Large intestine (tissue), 12 donors: ENCODE measurements around the gene LRATD1. TPM values are rescaled to one million over a fixed set of nuclear protein-coding genes. Genes with fewer than 3 reads are reported as not detected.

Source experiments
- DNase-seq, 2 donors: peaks; one replicate each; pipeline versions ENCODE4 v3.0.0 to v3.0.0-alpha.2; 2013
- H3K27ac ChIP-seq: one replicate; pipeline ENCODE4 v1.5.1; 2013; ENCODE audit warnings: low read length
- H3K27me3 ChIP-seq: 2 replicates; pipeline ENCODE4 v1.6.1; 2013; ENCODE audit warnings: low read length; ENCODE audit not compliant: control insufficient read depth, insufficient read depth
- H3K36me3 ChIP-seq: 2 replicates; pipeline ENCODE4 v1.6.1; 2013; ENCODE audit warnings: low read length; ENCODE audit not compliant: control insufficient read depth, insufficient read depth
- H3K4me1 ChIP-seq: one replicate; pipeline ENCODE4 v1.6.1; 2013; ENCODE audit warnings: low read length; ENCODE audit not compliant: control insufficient read depth, insufficient read depth
- H3K4me3 ChIP-seq: one replicate; pipeline ENCODE4 v1.5.1; 2013; ENCODE audit warnings: low read length
- H3K9me3 ChIP-seq: one replicate; pipeline ENCODE4 v1.6.1; 2013; ENCODE audit warnings: mild to moderate bottlenecking, low read depth, low read length, moderate library complexity; ENCODE audit not compliant: control insufficient read depth
- WGBS: methylation state at CpG from one replicate; pipeline ENCODE4 v1.1.5; 2013; ENCODE audit warnings: low lambda C conversion rate; ENCODE audit not compliant: insufficient coverage; 5-methylcytosine and 5-hydroxymethylcytosine counted together
- long read RNA-seq, 11 donors: transcript quantifications; one replicate each; lab custom pipeline, GENCODE V29; 2026
- polyA plus RNA-seq: library from polyadenylated mRNA; unstranded; fragments of 120-200 nt; gene quantifications from one replicate; pipeline ENCODE4 v1.2.1, GENCODE V29; 2013

LRATD1 gene, protein sequence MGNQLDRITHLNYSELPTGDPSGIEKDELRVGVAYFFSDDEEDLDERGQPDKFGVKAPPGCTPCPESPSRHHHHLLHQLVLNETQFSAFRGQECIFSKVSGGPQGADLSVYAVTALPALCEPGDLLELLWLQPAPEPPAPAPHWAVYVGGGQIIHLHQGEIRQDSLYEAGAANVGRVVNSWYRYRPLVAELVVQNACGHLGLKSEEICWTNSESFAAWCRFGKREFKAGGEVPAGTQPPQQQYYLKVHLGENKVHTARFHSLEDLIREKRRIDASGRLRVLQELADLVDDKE
- 67.3 TPM for polyA plus RNA-seq
- long read RNA-seq, donor 1, full-length matches to known transcripts, result 15 of 32 reads
- long read RNA-seq, donor 1, partial matches to known transcripts, result 17 of 32 reads
- long read RNA-seq, donor 1, other reads (novel, unspliced or antisense), result 0 of 32 reads
- long read RNA-seq, donor 2, full-length matches to known transcripts, result 18 of 18 reads
- long read RNA-seq, donor 2, partial matches to known transcripts, result 0 of 18 reads
- long read RNA-seq, donor 2, other reads (novel, unspliced or antisense), result 0 of 18 reads
- long read RNA-seq, donor 3, result 0 reads
- long read RNA-seq, donor 4, full-length matches to known transcripts, result 2 of 2 reads
- long read RNA-seq, donor 4, partial matches to known transcripts, result 0 of 2 reads
- long read RNA-seq, donor 4, other reads (novel, unspliced or antisense), result 0 of 2 reads
- long read RNA-seq, donor 5, full-length matches to known transcripts, result 14 of 14 reads
- long read RNA-seq, donor 5, partial matches to known transcripts, result 0 of 14 reads
- long read RNA-seq, donor 5, other reads (novel, unspliced or antisense), result 0 of 14 reads
- long read RNA-seq, donor 6, full-length matches to known transcripts, result 15 of 122 reads
- long read RNA-seq, donor 6, partial matches to known transcripts, result 107 of 122 reads
- long read RNA-seq, donor 6, other reads (novel, unspliced or antisense), result 0 of 122 reads
- long read RNA-seq, donor 7, full-length matches to known transcripts, result 7 of 7 reads
- long read RNA-seq, donor 7, partial matches to known transcripts, result 0 of 7 reads
- long read RNA-seq, donor 7, other reads (novel, unspliced or antisense), result 0 of 7 reads
- long read RNA-seq, donor 8, full-length matches to known transcripts, result 13 of 13 reads
- long read RNA-seq, donor 8, partial matches to known transcripts, result 0 of 13 reads
- long read RNA-seq, donor 8, other reads (novel, unspliced or antisense), result 0 of 13 reads
- long read RNA-seq, donor 9, full-length matches to known transcripts, result 8 of 8 reads
- long read RNA-seq, donor 9, partial matches to known transcripts, result 0 of 8 reads
- long read RNA-seq, donor 9, other reads (novel, unspliced or antisense), result 0 of 8 reads
- long read RNA-seq, donor 10, full-length matches to known transcripts, result 10 of 16 reads
- long read RNA-seq, donor 10, partial matches to known transcripts, result 6 of 16 reads
- long read RNA-seq, donor 10, other reads (novel, unspliced or antisense), result 0 of 16 reads
- long read RNA-seq, donor 11, full-length matches to known transcripts, result 10 of 10 reads
- long read RNA-seq, donor 11, partial matches to known transcripts, result 0 of 10 reads
- long read RNA-seq, donor 11, other reads (novel, unspliced or antisense), result 0 of 10 reads

DNA sequence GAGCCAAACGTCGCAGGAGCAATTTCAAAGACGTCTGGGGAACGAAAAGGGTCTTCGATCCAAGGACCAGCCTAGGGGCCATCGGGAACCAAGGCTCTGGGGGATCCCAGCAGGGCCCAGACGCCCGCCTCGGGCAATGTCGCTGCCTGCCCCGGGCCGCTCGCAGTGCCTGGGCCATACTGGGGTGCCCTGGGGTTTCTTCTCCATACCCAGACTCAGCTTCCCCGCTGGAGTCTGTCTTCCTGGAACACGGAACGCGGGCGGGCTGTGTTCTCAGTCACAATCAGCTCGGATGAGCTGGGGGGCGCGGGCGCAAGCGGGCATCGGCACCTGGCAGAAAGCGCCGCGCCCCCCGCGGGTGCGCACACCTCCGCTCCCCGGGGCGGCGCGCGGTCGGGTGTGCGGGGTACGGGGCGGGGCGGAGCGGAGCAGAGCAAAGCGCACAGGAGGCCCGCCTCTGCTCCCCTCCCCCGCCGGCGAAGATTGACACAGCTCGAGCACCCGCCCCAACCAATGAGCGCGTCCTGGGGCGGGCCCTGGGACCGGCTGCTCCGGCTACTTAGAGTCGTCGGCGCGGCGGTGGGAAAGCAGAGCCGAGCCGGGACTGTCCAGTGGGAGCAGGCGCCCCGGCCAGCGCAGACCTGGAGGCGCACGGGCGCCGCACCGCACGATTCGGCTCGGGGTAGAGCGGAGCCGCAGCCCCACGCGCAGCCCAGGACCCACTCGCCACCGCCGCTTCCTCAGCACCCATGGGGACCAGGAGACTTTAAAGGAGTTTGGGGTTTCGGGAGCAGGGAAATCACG lies at the start of gene LRATD1:
TSS of gene LRATD1 (plus strand) at position 585 of the 804 bp plus-strand sequence. CDS start 1,263 bp downstream, outside the sequence.
- H3K4me3 ChIP-seq, result peak within 1 kb of the TSS; percentile 94
- H3K9me3 ChIP-seq, result no peaks in the 10 kb centered on the region
- WGBS, result no CpG with 5 or more reads among the region's 81 CpGs
- H3K27ac ChIP-seq, result peak within 1 kb of the TSS; percentile 96
- peaks cover 11% of the 10 kb centered on the region for H3K27me3 ChIP-seq
- DNase-seq, result peak; percentile 96 to 98
- H3K36me3 ChIP-seq, result no peaks in the 10 kb centered on the region
- H3K4me1 ChIP-seq, result peaks cover 36% of the 10 kb centered on the region

DNA sequence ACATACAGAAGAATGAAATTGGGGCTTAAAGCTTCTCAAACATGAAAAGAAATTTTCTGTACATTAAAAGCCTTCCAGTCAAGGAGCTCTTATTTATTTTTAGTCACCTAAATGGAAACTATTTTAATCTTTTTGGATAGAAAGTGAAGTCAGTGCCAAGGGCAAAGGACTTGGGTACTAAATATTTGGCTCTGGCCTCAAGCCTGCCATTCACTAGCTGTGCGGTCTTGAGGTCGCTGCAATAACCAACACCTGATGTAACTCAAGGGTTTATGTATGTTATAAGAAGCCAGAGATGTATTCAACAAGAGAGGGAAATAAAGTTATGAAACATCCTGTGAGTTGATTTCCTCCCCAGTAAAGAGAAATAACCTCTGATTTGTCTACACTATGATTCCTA lies 49.5 kb upstream of the LRATD1 start:
- no peaks in the 10 kb centered on the region for H3K27me3 ChIP-seq
- no peaks in the 10 kb centered on the region for H3K9me3 ChIP-seq
- H3K4me3 ChIP-seq, result no peak overlapping the region
- no peaks in the 10 kb centered on the region for H3K36me3 ChIP-seq
- no peak overlapping the region for H3K27ac ChIP-seq
- no peaks in the 10 kb centered on the region for H3K4me1 ChIP-seq
- DNase-seq, result no peak
- no CpG with 5 or more reads among the region's 2 CpGs for WGBS

DNA sequence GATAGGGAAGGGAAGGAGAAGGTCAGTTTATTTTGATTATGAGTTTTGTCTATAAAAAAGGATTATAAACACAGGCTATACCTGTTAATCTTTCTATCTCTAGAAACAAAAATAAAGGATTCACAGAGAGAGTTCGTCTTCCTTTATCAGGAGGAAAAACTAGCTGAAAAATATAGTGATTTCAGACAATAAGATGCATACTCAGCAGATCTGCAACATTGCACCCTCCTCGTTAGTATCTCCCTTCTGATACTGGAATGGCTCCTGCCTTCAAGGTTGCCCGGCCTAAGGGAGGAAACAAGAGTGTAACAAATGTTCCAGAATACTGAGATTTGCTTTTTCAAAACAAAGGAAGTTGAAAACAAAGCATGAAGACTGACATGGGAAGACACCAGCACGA lies 48.7 kb upstream of the LRATD1 start:
- Histone ChIP-seq H3K27ac (no peak overlapping the region), H3K36me3 (no peaks in the 10 kb centered on the region), H3K9me3 (no peaks in the 10 kb centered on the region), H3K27me3 (no peaks in the 10 kb centered on the region), H3K4me3 (no peak overlapping the region), H3K4me1 (no peaks in the 10 kb centered on the region)
- WGBS, result no CpG with 5 or more reads among the region's 4 CpGs
- no peak for DNase-seq

DNA sequence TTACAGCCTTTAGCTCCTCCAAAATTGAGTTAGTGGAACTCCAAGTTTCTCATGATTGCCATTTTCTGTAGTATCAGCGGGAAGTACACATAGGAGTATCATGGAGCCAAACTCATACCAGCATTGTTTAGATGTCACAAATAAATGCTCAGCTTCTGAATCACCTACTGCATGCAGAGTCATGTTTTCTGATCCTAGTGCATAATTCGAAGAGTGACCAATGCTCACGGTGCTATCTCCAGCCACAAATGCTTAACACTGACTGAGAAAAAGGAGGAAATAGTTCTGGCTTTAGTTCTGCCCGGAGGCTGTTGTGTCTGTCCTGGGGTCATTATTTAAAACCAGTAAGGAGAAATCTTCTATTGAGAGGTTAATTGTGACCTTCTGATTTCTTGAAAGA lies 45.4 kb upstream of the LRATD1 start:
- WGBS, result no CpG with 5 or more reads among the region's 4 CpGs
- no peak overlapping the region for H3K4me3 ChIP-seq
- H3K36me3 ChIP-seq, result no peaks in the 10 kb centered on the region
- H3K9me3 ChIP-seq, result no peaks in the 10 kb centered on the region
- H3K4me1 ChIP-seq, result no peaks in the 10 kb centered on the region
- no peak for DNase-seq
- no peaks in the 10 kb centered on the region for H3K27me3 ChIP-seq
- H3K27ac ChIP-seq, result no peak overlapping the region

DNA sequence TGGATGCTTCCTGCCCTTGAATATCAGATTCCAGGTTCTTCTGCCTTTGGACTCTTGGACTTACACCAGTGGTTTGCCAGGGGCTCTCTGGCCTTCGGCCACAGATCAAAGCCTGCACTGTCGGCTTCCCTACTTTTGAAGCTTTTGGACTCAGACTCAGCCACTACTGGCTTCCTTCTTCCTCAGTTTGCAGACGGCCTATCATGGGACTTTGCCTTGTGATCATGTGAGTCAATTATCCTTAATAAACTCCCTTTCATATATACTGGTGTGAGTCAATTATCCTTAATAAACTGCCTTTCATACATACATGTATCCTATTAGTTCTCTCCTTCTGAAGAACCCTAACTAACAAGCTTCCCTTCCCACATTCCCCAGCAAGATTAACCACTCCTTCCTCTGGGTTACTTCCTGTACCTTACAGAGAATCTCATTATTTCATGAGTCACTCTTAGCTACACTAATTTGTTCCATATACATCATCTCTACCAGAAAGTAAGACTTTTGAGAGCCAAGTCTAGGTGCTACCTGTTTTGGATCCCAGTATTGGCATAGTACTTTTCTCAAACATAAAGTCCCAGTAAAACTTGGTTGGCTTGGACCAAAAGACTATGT lies 31.3 kb upstream of the LRATD1 start:
- H3K9me3 ChIP-seq, result no peaks in the 10 kb centered on the region
- H3K4me1 ChIP-seq, result no peaks in the 10 kb centered on the region
- no peaks in the 10 kb centered on the region for H3K36me3 ChIP-seq
- no peaks in the 10 kb centered on the region for H3K27me3 ChIP-seq
- H3K27ac ChIP-seq, result no peak overlapping the region
- WGBS, result no CpG with 5 or more reads among the region's 3 CpGs
- no peak overlapping the region for H3K4me3 ChIP-seq
- DNase-seq, result peak; percentile 49 to 68

DNA sequence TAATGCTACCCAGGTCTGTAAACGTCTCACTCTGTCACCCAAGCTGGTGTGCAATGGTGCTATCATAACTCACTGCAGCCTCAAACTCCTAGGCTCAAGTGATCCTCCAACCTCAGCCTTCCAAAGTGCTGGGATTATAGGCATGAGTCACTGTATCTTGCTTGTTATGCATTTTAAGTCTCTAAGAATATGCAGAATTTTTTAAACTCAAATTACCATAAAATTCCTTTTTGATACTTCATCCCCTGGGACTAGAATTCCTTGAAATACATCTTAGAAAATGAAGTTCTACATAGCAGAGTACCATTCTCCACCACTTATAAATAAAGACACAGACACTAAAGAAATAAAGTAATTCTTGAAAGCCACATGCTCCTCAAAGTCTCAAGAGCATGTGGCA lies 30.2 kb upstream of the LRATD1 start:
- Histone ChIP-seq H3K27me3 (no peaks in the 10 kb centered on the region), H3K36me3 (no peaks in the 10 kb centered on the region), H3K27ac (no peak overlapping the region), H3K9me3 (no peaks in the 10 kb centered on the region), H3K4me1 (no peaks in the 10 kb centered on the region), H3K4me3 (no peak overlapping the region)
- no peak for DNase-seq
- no CpG with 5 or more reads among the region's 1 CpG for WGBS

DNA sequence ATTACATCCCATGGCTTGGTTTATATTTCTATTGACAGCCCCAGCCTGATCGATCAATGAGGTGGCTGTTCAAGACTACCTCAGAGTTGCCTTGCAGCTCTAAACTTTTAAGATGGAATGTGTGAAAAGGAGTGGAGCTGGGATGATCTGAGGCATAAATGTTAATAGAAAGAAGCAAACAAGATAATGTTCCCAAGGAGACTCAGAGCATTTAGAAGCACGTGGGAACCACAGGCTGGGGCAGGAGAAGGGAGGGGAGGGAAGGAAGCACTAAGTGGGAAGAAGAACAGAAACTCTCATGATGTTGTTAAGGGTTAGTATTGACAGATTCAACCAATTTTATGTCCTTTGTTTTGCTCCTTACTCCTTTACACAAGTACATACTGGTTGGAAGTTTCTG lies 28.8 kb upstream of the LRATD1 start:
- Histone ChIP-seq H3K36me3 (no peaks in the 10 kb centered on the region), H3K27ac (no peak overlapping the region), H3K9me3 (no peaks in the 10 kb centered on the region), H3K27me3 (no peaks in the 10 kb centered on the region), H3K4me3 (no peak overlapping the region), H3K4me1 (no peaks in the 10 kb centered on the region)
- WGBS, result no CpG with 5 or more reads among the region's 2 CpGs
- peak; percentile 12 to 51 for DNase-seq

DNA sequence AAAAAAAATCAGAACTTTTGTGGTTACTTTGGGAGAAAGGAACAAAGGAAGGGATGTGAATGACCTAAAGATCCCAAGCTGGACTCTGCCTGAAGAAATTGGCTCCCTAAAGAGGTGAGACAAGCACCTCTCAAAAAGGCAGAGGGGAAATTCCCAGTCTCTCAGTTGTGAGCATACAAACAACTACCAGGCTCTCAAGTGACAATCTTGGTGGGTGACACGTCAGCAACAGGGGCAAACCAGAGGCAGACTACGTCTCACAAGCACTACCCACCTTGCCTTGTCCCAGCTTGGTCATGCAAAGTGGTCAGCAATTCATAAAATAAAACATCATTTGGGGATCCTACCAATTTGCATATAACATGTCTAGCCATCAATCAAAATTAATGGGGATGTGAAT lies 24.3 kb upstream of the LRATD1 start:
- Histone ChIP-seq H3K27me3 (no peaks in the 10 kb centered on the region), H3K36me3 (no peaks in the 10 kb centered on the region), H3K4me1 (no peaks in the 10 kb centered on the region), H3K4me3 (no peak overlapping the region), H3K27ac (no peak overlapping the region), H3K9me3 (no peaks in the 10 kb centered on the region)
- no CpG with 5 or more reads among the region's 2 CpGs for WGBS
- no peak for DNase-seq

DNA sequence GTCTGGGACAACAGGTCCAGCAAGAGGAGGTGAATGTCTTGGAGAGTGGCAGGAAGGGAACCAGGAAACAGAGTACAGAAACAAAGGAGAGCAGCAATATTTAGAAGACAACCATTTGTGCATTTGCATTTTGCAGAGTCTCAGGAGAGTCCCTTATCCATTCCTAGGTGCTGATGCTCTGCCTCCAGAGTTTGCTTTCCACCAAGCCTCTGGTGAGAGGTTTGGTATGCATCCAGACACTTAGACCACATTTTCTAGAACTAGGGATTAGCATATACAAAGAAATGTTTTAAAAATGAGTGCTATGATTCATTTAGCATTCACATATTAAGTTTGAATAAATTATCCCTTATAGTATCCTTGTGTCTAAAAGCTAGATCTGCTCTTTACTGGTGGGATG lies 18.5 kb upstream of the LRATD1 start:
- DNase-seq, result no peak
- Histone ChIP-seq H3K27ac (no peak overlapping the region), H3K9me3 (no peaks in the 10 kb centered on the region), H3K4me3 (no peak overlapping the region), H3K4me1 (no peaks in the 10 kb centered on the region), H3K36me3 (no peaks in the 10 kb centered on the region), H3K27me3 (no peaks in the 10 kb centered on the region)
